Stimulated activated CD4-positive, alpha-beta T cell treated with anti-CD3 and anti-CD28 coated beads, Interleukin-12 subunit alpha, Interleukin-12 subunit beta, amount 100 ng/mL, for 24 hours (primary cell): Measurements from ENCODE around the gene GPR151.
"Not testable (repeated sequence)": the region's sequence is repeated elsewhere in the genome, so short reads cannot be mapped to it uniquely, and the experiment has no call there.

Source experiments
- DNase-seq, 2 experiments: peaks; one replicate each; pipeline ENCODE4 v3.0.0-alpha.2; 2020; ENCODE audit warnings: low read depth in 2 of 2

GPR151 gene

DNA sequence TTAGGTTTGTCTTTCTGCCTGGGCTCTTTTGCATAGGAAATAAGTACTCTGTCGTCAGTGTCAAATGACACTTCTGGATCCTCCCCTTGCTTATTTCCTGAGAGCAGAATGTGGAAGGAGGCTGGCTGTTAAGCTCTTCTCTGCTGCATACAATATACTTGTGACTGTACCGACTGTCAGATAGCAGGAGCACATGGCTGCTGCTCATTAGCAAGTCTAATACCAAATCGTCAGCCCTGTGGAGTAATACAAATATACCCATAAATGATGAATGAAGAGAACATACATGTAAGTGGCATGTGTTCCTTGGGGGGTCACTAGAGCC is at the start of gene GPR151:
GPR151 (minus strand) TSS at position 40 of the 325 bp plus-strand sequence. CDS start 77 bp downstream, outside the sequence.
- no peak for DNase-seq

DNA sequence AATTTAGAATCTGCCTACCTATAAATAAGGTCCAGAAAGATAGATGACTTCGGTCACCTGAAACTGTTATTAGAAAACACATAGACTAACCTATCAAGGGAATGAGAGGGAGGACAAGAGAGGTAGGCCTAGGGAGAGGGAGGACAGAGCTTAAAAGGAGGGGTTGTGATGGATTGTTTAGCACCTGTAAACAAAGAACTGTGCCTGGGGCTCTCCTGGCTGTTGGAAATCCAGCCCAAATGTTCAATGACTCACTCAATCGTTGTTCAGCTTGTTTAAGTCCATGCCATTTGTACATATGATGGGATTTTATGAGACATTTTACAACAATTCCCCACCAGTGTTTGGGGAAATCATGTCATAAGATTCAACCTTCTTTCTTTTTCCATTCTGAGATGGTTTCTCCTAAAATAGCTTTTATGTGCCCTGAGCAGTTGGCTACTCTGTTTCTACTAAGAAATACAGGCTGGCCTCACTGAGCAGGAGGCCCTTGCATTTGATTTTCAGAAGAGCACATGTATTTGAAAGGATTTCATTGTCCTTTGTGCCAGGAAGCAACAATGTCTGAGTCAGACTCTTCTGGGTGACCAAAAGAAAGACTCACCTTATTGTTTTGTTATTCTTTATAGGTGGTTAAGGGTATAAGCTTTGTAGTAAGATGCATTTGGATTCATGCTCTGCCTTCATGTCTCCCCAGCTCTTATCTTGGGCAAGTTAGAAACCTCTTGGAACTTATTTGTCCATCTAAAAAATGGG is 48.2 kb upstream of the GPR151 start:
- no peak for DNase-seq

DNA sequence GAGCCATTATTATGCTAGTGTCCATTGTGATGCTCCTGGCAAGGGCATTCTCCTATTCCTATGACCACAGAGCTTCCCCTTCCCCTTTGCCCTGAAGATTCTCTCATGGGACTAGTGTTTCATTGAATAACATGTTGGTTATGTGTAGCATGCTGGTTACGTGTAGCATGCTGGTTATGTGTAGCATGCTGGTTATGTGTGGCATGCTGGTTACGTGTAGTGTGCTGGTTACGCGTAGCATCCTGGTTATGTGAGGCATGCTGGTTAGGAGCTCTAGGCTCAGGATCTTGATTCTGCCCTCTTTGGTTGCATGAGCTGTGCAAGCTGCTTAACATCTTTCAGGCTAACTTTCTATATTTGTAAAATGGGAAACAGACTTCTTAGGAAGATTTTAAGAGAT is 46.5 kb upstream of the GPR151 start:
- DNase-seq, result no peak

DNA sequence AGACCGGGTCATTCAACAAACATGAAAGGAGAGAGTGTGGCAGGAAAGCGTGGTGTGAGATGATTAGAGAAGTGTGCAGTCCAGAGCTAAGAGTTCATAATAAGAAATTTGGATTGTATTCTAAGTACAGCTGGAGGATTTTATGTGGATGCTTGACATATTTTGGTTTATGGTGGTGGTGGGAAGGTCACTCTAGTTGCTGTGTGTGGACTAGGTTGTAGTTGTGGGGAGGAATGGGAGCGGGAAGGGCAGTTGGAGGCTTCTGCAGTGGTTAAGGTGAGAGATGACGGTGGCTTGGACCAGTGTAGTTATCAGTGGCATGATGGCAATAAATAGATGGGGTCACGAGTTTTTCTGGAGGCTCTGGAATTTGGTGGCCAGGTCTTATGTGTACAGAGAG is 45.7 kb upstream of the GPR151 start:
- DNase-seq, result no peak

- no peak for DNase-seq
These were observed 44.3 kb upstream of the GPR151 start for GRCh38 chr5:146560205-146560812.

- not testable (repeated sequence) for DNase-seq
These were observed 40.9 kb upstream of the GPR151 start for GRCh38 chr5:146556884-146557283.

- no peak for DNase-seq
These were observed 37.5 kb upstream of the GPR151 start for GRCh38 chr5:146553446-146553845.

GRCh38 chr5:146549615-146550014 is 33.6 kb upstream of the GPR151 start:
- no peak for DNase-seq

- DNase-seq, result no peak
These were observed 32.9 kb upstream of the GPR151 start for GRCh38 chr5:146548781-146549449.

DNA sequence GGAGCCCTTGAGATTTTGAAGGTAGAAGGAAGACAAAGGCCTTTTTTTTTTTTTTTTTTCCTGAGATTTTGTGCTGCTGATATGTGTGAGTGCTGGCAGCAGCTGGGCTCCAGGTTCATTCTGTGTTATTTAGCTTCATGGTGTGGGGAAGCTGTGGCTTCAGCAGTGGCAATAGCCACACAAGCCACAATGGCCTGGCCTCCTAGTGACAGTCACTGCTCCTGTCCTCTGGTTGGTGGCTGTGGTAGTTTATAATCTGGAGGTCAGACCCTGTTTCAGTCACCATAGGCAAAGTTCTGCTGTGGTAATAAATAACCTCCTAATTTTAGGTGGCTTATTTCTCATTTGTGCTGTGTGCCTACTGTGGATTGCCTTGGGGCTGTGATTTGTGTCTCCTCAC is 28.2 kb upstream of the GPR151 start:
- no peak for DNase-seq

- DNase-seq, result peak; percentile 49 to 65
These were observed 26.2 kb upstream of the GPR151 start for GRCh38 chr5:146541958-146542849.

- DNase-seq, result no peak
These were observed 24.4 kb upstream of the GPR151 start for GRCh38 chr5:146540414-146540813.

DNA sequence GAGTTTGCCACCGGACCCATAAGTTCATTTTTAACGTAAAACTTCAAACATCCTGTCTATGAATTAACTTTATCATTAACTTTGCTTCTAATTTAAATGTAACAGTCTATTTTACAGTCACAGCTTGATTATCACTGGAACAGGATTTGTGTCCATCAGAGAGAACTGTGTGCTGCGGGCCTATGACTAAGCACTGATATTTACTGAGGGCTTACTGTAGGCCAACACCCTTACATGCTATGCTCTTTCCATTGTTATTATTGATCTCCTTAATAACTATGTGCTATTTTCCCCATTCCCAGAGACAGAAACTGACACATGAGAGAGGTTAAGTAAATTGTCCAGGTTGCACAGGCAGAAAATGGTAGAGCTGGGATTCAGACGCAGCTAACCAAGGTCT is 24.0 kb upstream of the GPR151 start:
- DNase-seq, result no peak

DNA sequence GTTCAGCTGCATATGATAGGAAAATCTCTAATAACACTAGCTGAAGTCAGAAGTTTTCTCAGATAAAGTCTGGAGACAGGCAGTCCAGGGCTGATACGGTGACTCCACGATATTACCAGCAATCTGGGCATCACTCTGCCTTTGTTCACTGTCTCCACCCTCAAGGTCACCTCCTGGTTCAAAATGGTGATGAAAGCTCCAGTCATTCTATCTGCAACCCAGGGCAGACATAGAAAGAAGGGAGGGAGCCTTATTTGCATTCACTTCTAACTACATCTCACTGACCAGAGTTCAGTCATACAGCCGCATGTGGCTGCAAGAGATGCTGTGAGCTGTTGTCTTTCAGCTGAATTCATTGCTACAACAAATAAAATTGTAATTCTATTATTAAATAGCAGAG is 22.4 kb upstream of the GPR151 start:
- DNase-seq, result no peak

- no peak for DNase-seq
These were observed 17.9 kb upstream of the GPR151 start for GRCh38 chr5:146533882-146534281.

DNA sequence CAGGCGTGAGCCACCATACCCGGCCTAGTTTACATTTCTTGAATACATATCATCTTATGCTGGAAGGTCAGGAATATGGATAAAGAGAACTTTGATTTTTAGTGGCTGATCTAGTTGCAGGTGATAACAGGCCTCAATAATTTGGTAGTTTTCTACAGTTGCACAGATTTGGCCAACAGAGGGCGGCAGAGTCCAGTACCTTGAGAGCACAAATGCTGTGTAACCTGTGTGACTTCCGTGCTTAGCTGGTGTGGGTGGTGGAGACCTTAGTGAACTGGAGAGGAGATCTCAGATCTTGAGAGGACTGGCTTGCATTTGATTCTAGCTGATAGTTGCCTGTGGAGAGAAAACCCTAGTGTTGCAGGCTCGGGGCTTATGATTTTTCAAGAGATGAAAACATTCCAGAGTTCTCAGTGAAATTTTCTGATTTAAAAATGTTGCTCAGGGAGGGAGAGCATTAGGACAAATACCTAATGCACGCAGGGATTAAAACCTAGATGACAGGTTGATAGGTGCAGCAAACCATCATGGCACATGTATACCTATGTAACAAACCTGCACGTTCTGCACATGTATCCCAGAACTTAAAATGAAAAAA is 17.4 kb upstream of the GPR151 start:
- peak; percentile 47 to 76 for DNase-seq

GRCh38 chr5:146529984-146530383 is 14.0 kb upstream of the GPR151 start:
- no peak for DNase-seq

- no peak for DNase-seq
These were observed 12.2 kb upstream of the GPR151 start for GRCh38 chr5:146528236-146528635.

GRCh38 chr5:146527785-146528184 is 11.8 kb upstream of the GPR151 start:
- DNase-seq, result no peak

DNA sequence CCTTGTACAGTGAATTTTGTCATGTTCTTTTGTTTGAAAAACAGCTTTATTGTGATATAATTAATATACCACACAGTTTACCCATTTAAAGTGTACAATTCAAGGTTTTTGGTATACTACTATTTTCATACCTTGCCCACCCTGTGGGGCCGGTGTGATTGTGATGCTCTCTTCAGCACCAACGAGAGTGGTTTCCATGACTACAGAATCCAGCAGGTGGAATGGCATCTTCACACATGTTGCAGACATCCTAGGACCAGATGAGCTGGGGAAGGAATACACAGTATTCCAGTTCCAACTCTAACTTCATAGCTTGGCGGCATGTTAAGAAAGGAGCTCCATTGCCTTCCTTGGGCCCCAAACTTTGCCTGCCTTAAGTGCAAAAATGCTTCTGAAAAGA is 7.7 kb upstream of the GPR151 start:
- DNase-seq, result no peak

- DNase-seq, result no peak
These were observed 5.6 kb upstream of the GPR151 start for GRCh38 chr5:146521403-146522106.
